HG03025 (cell line): ENCODE results near the gene MEG3.
"Not testable (repeated sequence)": the region's sequence is repeated elsewhere in the genome, so short reads cannot be mapped to it uniquely, and the experiment has no call there.

Experiments used
- ATAC-seq: cut with Tn5 transposase; IDR thresholded peaks from one replicate; pipeline ENCODE4 v1.9.1; 2021; ENCODE audit warnings: mild to moderate bottlenecking, moderate library complexity; ENCODE audit not compliant: unreplicated experiment, low FRiP score

Gene MEG3

GRCh38 chr14:100813291-100813690 is 12.6 kb upstream of the MEG3 start:
- no peak for ATAC-seq

- no peak for ATAC-seq
These were observed 10.2 kb upstream of the MEG3 start for GRCh38 chr14:100815478-100816285.

- ATAC-seq, result no peak
These were observed 9.5 kb upstream of the MEG3 start for GRCh38 chr14:100816286-100816949.

GRCh38 chr14:100816950-100817901 is 8.7 kb upstream of the MEG3 start:
- ATAC-seq, result no peak

GRCh38 chr14:100818221-100818699 is 7.7 kb upstream of the MEG3 start:
- ATAC-seq, result no peak

- not testable (repeated sequence) for ATAC-seq
These were observed 7.0 kb upstream of the MEG3 start for GRCh38 chr14:100818923-100819322.

- no peak for ATAC-seq
These were observed 6.5 kb upstream of the MEG3 start for GRCh38 chr14:100819453-100819828.

GRCh38 chr14:100819829-100820475 is 6.0 kb upstream of the MEG3 start:
- no peak for ATAC-seq

GRCh38 chr14:100820957-100821356 is 5.0 kb upstream of the MEG3 start:
- ATAC-seq, result no peak

GRCh38 chr14:100822013-100822412 is 3.9 kb upstream of the MEG3 start:
- ATAC-seq, result no peak

GRCh38 chr14:100822532-100823296 is 3.2 kb upstream of the MEG3 start:
- ATAC-seq, result no peak

GRCh38 chr14:100823413-100824080 is 2.4 kb upstream of the MEG3 start:
- no peak for ATAC-seq

- no peak for ATAC-seq
These were observed 1.8 kb upstream of the MEG3 start for GRCh38 chr14:100824091-100824551.

- no peak for ATAC-seq
These were observed 811 bp upstream of the MEG3 start for GRCh38 chr14:100824901-100825712.

- ATAC-seq, result no peak
These were observed 628 bp downstream of the MEG3 start for GRCh38 chr14:100826391-100827100.

GRCh38 chr14:100827101-100828021 is 1.4 kb downstream of the MEG3 start:
- ATAC-seq, result no peak
